ENCODE measurements around the gene GRID2. TPM values are rescaled to one million over a fixed set of nuclear protein-coding genes. Genes with fewer than 3 reads are reported as not detected.
A peak's percentile ranks its signal among the peaks of the same experiment; 100 is the strongest.

Gene GRID2
- total and polyA plus RNA-seq, 12 donors = 0.55 to 4.0 (median 2.0) TPM

DNA sequence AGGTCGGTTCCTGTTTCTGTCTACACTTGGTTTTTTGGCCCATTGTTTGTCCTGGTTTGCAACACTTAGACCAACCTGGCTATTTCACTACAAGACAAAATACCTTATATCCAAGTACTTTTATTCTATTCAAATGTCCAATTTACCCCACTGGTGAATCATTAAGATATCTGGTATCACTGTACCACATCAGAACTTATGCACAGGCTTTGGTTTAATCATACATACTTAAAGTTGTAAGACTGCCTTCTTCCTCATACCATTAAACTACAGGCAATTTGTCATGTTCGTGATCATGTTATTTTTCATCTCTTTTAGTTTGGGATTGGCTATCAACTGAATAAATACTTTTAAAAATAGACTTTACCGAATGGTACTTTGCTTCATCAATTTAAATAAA is 1471.8 kb downstream of the GRID2 start:
- H3K27ac ChIP-seq = no peak overlapping the region
- 82 to 92% (median 87%) methylated on average over 3 of the region's 3 CpGs for WGBS, 4 donors
- no peaks in the 10 kb centered on the region for H3K27me3 ChIP-seq
- H3K4me1 ChIP-seq (replicated peaks in 1 of 2) = no peaks in the 10 kb centered on the region
- DNase-seq = no peak
- H3K9me3 ChIP-seq (replicated peaks in 1 of 3) = no peaks in the 10 kb centered on the region
- H3K36me3 ChIP-seq (replicated peaks in 1 of 2) = no peaks in the 10 kb centered on the region
- TF ChIP-seq CTCF (IDR thresholded peaks at IDR 0.05) (no peak), POLR2A (IDR thresholded peaks at IDR 0.05) (no peak)
- no peak overlapping the region for H3K4me3 ChIP-seq
- intact Hi-C loops (cut with DNase I) = no loop called here

DNA sequence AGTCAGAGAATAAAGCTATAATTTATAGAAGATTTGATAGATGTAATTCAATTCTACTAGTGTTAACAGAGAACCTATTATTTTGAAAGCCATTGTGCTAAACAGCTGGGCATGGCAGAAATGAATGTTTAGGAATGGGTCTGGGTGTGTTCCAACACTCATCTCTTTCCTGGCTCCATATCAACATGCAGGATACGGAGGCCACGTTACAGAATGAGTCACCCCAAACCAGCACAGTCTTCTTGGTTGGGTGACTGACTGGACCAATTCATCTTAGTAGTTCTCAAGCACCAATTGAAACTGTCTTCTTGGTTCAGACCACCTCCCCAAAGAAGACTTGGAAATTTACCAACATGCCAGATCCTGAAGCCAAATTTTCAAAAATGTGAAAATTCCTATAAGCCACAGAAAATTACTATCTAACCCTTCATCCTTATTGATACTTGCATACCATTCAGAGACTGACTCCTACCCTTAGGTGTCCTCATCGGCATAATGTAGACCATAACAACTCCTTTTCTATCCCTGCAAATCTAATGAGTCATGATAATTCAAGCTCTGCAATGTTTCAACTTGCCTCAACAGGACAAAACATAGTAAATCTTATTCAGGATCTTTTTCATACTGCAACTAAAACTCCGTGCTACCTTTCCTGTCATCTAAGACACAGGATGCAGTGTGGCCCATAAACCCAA is 1472.8 kb downstream of the GRID2 start:
- DNase-seq = peak in 1 of 7 donors; percentile 5
- intact Hi-C loops (cut with DNase I) = no loop called here
- H3K27me3 ChIP-seq = no peaks in the 10 kb centered on the region
- TF ChIP-seq POLR2A (IDR thresholded peaks at IDR 0.05) (no peak), CTCF (IDR thresholded peaks at IDR 0.05) (no peak)
- no peaks in the 10 kb centered on the region for H3K4me1 ChIP-seq (replicated peaks in 1 of 2)
- 54 to 60% (median 56%) methylated on average over 4 of the region's 4 CpGs for WGBS, 4 donors
- no peaks in the 10 kb centered on the region for H3K36me3 ChIP-seq (replicated peaks in 1 of 2)
- H3K27ac ChIP-seq = no peak overlapping the region
- no peaks in the 10 kb centered on the region for H3K9me3 ChIP-seq (replicated peaks in 1 of 3)
- no peak overlapping the region for H3K4me3 ChIP-seq

GRCh38 chr4:93777081-93777460 is 1473.3 kb downstream of the GRID2 start:
- no peak for TF ChIP-seq POLR2A (IDR thresholded peaks at IDR 0.05)
- no peak for TF ChIP-seq CTCF (IDR thresholded peaks at IDR 0.05)
- Histone ChIP-seq H3K4me3 (no peak overlapping the region), H3K27ac (no peak overlapping the region), H3K4me1 (replicated peaks in 1 of 2) (no peaks in the 10 kb centered on the region), H3K9me3 (replicated peaks in 1 of 3) (no peaks in the 10 kb centered on the region), H3K27me3 (no peaks in the 10 kb centered on the region), H3K36me3 (replicated peaks in 1 of 2) (no peaks in the 10 kb centered on the region)
- WGBS, 4 donors = 82 to 88% (median 87%) methylated on average over 1 of the region's 1 CpG
- no peak for DNase-seq
- intact Hi-C loops (cut with DNase I) = no loop called here

DNA sequence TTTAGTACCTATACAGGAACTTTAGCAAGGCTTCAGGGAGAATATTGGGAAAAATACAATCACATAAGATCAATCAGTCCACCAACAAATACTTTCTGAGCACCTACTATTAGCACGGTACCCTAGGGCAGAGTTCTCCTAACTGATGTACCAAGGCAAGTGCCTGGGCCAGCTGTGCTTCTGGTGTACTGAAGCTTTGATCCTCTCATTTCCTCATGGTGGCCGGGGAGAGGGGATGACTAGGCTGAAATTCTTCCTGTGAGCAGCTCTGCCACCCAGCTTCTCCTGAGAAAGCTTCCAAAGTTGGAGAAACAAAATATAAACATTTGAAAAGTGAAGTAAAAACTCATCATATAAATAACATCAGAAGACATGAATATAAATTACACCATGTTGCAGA is 1475.5 kb downstream of the GRID2 start:
- no peak overlapping the region for H3K27ac ChIP-seq
- H3K4me3 ChIP-seq = no peak overlapping the region
- no peak for DNase-seq
- intact Hi-C loops (cut with DNase I) = no loop called here
- H3K9me3 ChIP-seq (replicated peaks in 1 of 3) = no peaks in the 10 kb centered on the region
- 68 to 75% (median 71%) methylated on average over 2 of the region's 2 CpGs for WGBS, 4 donors
- TF ChIP-seq CTCF (IDR thresholded peaks at IDR 0.05) (no peak), POLR2A (IDR thresholded peaks at IDR 0.05) (no peak)
- no peaks in the 10 kb centered on the region for H3K27me3 ChIP-seq
- no peaks in the 10 kb centered on the region for H3K36me3 ChIP-seq (replicated peaks in 1 of 2)
- H3K4me1 ChIP-seq (replicated peaks in 1 of 2) = no peaks in the 10 kb centered on the region
